GM23338 (cell line): ENCODE data around the gene TNNT2.

Experiments used
- CREB1 ChIP-seq: fragments of 250-450 bp; sonication (Bioruptor Pico); IDR thresholded peaks from 2 replicates; pipeline ENCODE4 v1.5.0; 2020; ENCODE audit warnings: low read depth, mild to moderate bottlenecking, moderate library complexity
- CTCF ChIP-seq, 2 experiments: fragments of 200-600 bp in 1 of 2; sonication (generic) in 1 of 2; conservative IDR thresholded peaks; 2 replicates each; pipeline versions ENCODE4 v1.5.1 to v1.6.1; 2016 to 2017; ENCODE audit warnings: antibody characterized with exemption in 2 of 2, low read depth in 2 of 2, mild to moderate bottlenecking in 2 of 2, moderate library complexity in 1 of 2
- ETS1 ChIP-seq: IDR thresholded peaks from 2 replicates; pipeline ENCODE4 v1.6.1; 2016; ENCODE audit warnings: antibody characterized with exemption
- EZH2 ChIP-seq: fragments of 200-600 bp; sonication (generic); IDR thresholded peaks from one replicate; pipeline ENCODE4 v1.8.0; 2017; ENCODE audit warnings: antibody characterized with exemption, mild to moderate bottlenecking, low read depth; ENCODE audit not compliant: unreplicated experiment
- EZH2phosphoT487 ChIP-seq: fragments of 200-600 bp; sonication (generic); IDR thresholded peaks from one replicate; pipeline ENCODE4 v1.8.1; 2018; ENCODE audit warnings: antibody characterized with exemption; ENCODE audit not compliant: unreplicated experiment
- POLR2AphosphoS5 ChIP-seq: IDR thresholded peaks from 2 replicates; pipeline ENCODE4 v1.6.1; 2016; ENCODE audit warnings: antibody characterized with exemption, low read depth
- REST ChIP-seq: IDR thresholded peaks from one replicate; pipeline ENCODE4 v1.6.1; 2018; ENCODE audit warnings: antibody characterized with exemption; ENCODE audit not compliant: unreplicated experiment
- ZNF114 ChIP-seq: fragments of 250-450 bp; sonication (Bioruptor Pico); IDR thresholded peaks from 2 replicates; pipeline ENCODE4 v1.5.0; 2020; ENCODE audit warnings: mild to moderate bottlenecking, moderate library complexity

GRCh38 chr1:201358596-201358995 lies 18.9 kb downstream of the TNNT2 start:
- no peak for TF ChIP-seq EZH2
- no peak for TF ChIP-seq CTCF (conservative IDR thresholded peaks at IDR 0.05; ENCODE audit: low read depth in 2 of 2)
- TF ChIP-seq ETS1, result no peak
- TF ChIP-seq POLR2AphosphoS5, result no peak
- TF ChIP-seq ZNF114 (CRISPR knock-in tag), result no peak
- no peak for TF ChIP-seq EZH2phosphoT487
- no peak for TF ChIP-seq REST
- no peak for TF ChIP-seq CREB1
